8988T (cell line): ENCODE results near the gene ASPM.

Experiments used
- DNase-seq: peaks from one replicate; pipeline ENCODE4 v3.0.0; 2011

ASPM gene

GRCh38 chr1:197146101-197147095 is at the start of gene ASPM:
ASPM (minus strand) TSS chr1:197146669; CDS start chr1:197146437, 232 bp downstream.
- peak; percentile 40 for DNase-seq

- DNase-seq, result no peak
Observed at GRCh38 chr1:197195100-197195499, 48.6 kb upstream of the ASPM start.

GRCh38 chr1:197184190-197184589 is 37.7 kb upstream of the ASPM start:
- DNase-seq, result no peak

GRCh38 chr1:197183195-197183748 is 36.8 kb upstream of the ASPM start:
- DNase-seq, result no peak

- no peak for DNase-seq
Observed at GRCh38 chr1:197182716-197183115, 36.2 kb upstream of the ASPM start.

- DNase-seq, result no peak
Observed at GRCh38 chr1:197181982-197182381, 35.5 kb upstream of the ASPM start.

- DNase-seq, result no peak
Observed at GRCh38 chr1:197180252-197180878, 33.9 kb upstream of the ASPM start.

GRCh38 chr1:197178998-197179397 is 32.5 kb upstream of the ASPM start:
- DNase-seq, result no peak

- DNase-seq, result no peak
Observed at GRCh38 chr1:197174818-197175217, 28.3 kb upstream of the ASPM start.

GRCh38 chr1:197173571-197174507 is 27.4 kb upstream of the ASPM start:
- DNase-seq, result no peak

- no peak for DNase-seq
Observed at GRCh38 chr1:197171531-197171930, 25.1 kb upstream of the ASPM start.

- no peak for DNase-seq
Observed at GRCh38 chr1:197170538-197170937, 24.1 kb upstream of the ASPM start.

- no peak for DNase-seq
Observed at GRCh38 chr1:197159461-197159860, 13.0 kb upstream of the ASPM start.

- no peak for DNase-seq
Observed at GRCh38 chr1:197156692-197157091, 10.2 kb upstream of the ASPM start.

- no peak for DNase-seq
Observed at GRCh38 chr1:197152662-197153061, 6.2 kb upstream of the ASPM start.

GRCh38 chr1:197151185-197151584 is 4.7 kb upstream of the ASPM start:
- no peak for DNase-seq

- no peak for DNase-seq
Observed at GRCh38 chr1:197150336-197151005, 4.0 kb upstream of the ASPM start.

GRCh38 chr1:197149340-197149739 is 2.9 kb upstream of the ASPM start:
- no peak for DNase-seq

- no peak for DNase-seq
Observed at GRCh38 chr1:197145446-197146024, 934 bp downstream of the ASPM start.

GRCh38 chr1:197144570-197145325 is 1.7 kb downstream of the ASPM start:
- no peak for DNase-seq

GRCh38 chr1:197143276-197143675 is 3.2 kb downstream of the ASPM start:
- no peak for DNase-seq
